ENCODE measurements around the gene TTC9C. TPM values are rescaled to one million over a fixed set of nuclear protein-coding genes. Genes with fewer than 3 reads are reported as not detected.

TTC9C gene
- total RNA-seq, 1 experiment from 2014 or later = 35.5 TPM

DNA sequence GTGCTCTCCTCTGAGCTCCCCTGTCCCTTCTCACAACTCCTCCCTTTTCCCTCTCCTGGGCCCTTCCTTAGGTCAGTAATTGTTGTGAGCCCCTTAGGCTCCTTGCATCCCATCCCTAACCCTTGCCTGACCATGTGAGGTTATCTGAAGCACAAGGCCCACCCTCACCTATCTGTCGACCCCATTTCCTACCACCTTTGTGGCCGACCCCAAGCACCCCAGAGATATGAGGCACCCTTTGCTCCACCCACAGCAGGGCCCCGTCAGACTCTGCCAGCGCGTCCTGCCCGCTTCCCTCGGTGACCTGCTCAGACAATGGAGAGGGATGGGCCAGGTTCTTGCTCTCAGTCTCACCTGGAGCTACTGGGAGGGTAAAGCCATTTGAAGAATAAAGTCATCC is 19.5 kb upstream of the TTC9C start:
- H3K27ac Mint-ChIP-seq (ENCODE audit: unreplicated experiment) = peak overlapping the region; percentile 82
- H3K36me3 Mint-ChIP-seq (ENCODE audit: insufficient read depth, unreplicated experiment) = peaks cover 86% of the 10 kb centered on the region
- H3K4me3 Mint-ChIP-seq (ENCODE audit: low read depth, unreplicated experiment) = peak overlapping the region; percentile 64
- TF ChIP-seq CTCF (IDR thresholded peaks at IDR 0.05; ENCODE audit: unreplicated experiment) = no peak
- no peak for DNase-seq
- H3K27me3 Mint-ChIP-seq (ENCODE audit: unreplicated experiment) = no peaks in the 10 kb centered on the region
- intact Hi-C loops (cut with micrococcal nuclease; ENCODE audit: unreplicated experiment) = no loop called here
- no peaks in the 10 kb centered on the region for H3K9me3 Mint-ChIP-seq (ENCODE audit: low read depth, unreplicated experiment)
- peaks cover 41% of the 10 kb centered on the region for H3K4me1 Mint-ChIP-seq (ENCODE audit: low read depth, unreplicated experiment)
- BruUV-seq (replicated peaks) = no TSS peak
- CTCF ChIA-PET = no interaction called here

DNA sequence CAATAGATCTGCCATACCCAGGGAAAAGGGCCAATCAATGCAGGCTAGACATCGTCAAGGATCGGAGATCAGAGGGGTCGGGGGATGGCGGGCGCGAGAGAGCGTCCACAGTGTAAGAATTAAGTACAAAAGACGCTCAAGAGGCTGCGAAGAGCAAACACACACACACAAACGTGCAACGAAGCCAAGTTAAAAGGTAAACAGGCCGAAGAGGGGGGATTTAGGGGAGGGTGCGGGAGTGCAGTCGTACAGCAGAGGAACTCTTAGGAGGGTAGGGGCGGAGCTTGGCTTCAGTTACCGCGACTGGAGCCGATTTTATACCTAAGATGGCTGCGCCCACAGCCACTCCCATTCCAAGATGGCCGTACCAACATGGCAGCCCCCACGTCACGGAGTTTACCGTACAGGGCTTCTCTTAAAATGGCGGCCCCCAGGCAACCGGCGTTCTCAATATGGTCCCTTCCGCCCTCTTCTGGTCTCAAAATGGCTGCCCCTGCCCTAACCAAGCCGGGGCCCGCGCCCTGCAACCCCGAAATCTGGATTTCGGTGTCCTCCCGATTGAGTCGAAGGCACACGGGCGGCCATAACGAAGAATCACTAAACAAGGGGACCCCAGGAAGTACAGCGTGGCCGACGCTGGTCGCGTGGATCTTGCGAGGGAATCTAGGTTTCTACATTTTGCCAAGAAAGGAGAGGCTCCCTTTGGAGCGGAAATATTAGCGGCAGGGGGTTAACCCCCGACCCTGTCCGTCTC is 18.9 kb upstream of the TTC9C start:
- Mint-ChIP-seq H3K4me3 (ENCODE audit: low read depth, unreplicated experiment) (peak overlapping the region; percentile 64), H3K9me3 (ENCODE audit: low read depth, unreplicated experiment) (no peaks in the 10 kb centered on the region), H3K27me3 (ENCODE audit: unreplicated experiment) (no peaks in the 10 kb centered on the region), H3K4me1 (ENCODE audit: low read depth, unreplicated experiment) (peaks cover 47% of the 10 kb centered on the region), H3K27ac (ENCODE audit: unreplicated experiment) (peak overlapping the region; percentile 82), H3K36me3 (ENCODE audit: insufficient read depth, unreplicated experiment) (peaks cover 93% of the 10 kb centered on the region)
- BruUV-seq (replicated peaks) = no TSS peak
- intact Hi-C loops (cut with micrococcal nuclease; ENCODE audit: unreplicated experiment) = no loop called here
- no peak for TF ChIP-seq CTCF (IDR thresholded peaks at IDR 0.05; ENCODE audit: unreplicated experiment)
- peak; percentile 72 for DNase-seq
- CTCF ChIA-PET = interaction anchor here (1.1 kb wide), 1 partner anchor 44 kb away, joined by 3 read pairs; the partner anchor contains the start of gene ZBTB3

DNA sequence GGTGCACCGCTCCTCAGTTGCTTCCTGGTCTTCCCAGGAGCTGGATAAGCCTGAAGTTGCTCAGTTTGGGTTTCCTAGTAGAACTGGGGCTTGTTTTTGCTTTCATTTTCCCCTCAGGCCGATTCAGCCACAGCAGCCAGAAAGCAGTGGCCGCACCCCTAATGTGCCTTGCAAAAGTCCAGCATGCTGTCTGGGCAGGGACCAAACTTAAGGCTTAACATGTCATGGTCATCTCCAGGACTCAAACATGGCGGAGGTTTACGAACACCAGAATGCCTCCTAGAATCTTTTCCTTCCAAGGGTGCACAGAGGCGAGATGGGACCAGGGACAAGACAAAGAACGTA is 18.3 kb upstream of the TTC9C start:
- peak overlapping the region; percentile 82 for H3K27ac Mint-ChIP-seq (ENCODE audit: unreplicated experiment)
- no peaks in the 10 kb centered on the region for H3K9me3 Mint-ChIP-seq (ENCODE audit: low read depth, unreplicated experiment)
- H3K36me3 Mint-ChIP-seq (ENCODE audit: insufficient read depth, unreplicated experiment) = peaks cover 98% of the 10 kb centered on the region
- H3K27me3 Mint-ChIP-seq (ENCODE audit: unreplicated experiment) = no peaks in the 10 kb centered on the region
- intact Hi-C loops (cut with micrococcal nuclease; ENCODE audit: unreplicated experiment) = no loop called here
- DNase-seq = no peak
- no TSS peak for BruUV-seq (replicated peaks)
- H3K4me3 Mint-ChIP-seq (ENCODE audit: low read depth, unreplicated experiment) = peak overlapping the region; percentile 64
- CTCF ChIA-PET = interaction anchor here (1.1 kb wide), 1 partner anchor 44 kb away, joined by 3 read pairs; the partner anchor contains the start of gene ZBTB3
- peaks cover 50% of the 10 kb centered on the region for H3K4me1 Mint-ChIP-seq (ENCODE audit: low read depth, unreplicated experiment)
- TF ChIP-seq CTCF (IDR thresholded peaks at IDR 0.05; ENCODE audit: unreplicated experiment) = no peak

DNA sequence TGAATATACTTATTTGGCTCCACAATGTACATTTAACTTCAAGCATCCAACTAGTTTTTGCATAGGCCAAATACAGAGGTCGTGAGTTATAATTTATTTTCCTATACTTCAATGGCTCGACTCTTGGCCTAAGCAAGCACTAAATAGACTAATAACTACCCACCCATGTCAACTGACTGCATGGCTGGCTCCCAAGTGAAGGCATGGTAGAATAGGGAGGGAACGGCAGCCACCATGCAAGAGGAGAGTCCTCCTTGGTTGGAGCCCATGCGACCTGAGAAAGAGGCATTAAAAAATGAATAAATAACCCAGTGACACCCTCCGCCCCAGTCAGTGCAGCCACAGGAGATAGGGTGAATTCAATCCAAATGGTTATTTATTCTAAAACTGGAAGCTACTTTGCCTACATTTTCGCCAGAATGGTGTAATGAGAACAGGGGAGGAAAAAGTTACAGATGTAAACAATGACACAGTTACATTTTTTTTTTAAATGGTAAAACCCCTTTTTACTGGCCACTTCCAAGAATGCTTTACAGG is 15.9 kb upstream of the TTC9C start:
- Mint-ChIP-seq H3K36me3 (ENCODE audit: insufficient read depth, unreplicated experiment) (peaks cover 98% of the 10 kb centered on the region), H3K27ac (ENCODE audit: unreplicated experiment) (peak overlapping the region; percentile 95), H3K9me3 (ENCODE audit: low read depth, unreplicated experiment) (no peaks in the 10 kb centered on the region), H3K27me3 (ENCODE audit: unreplicated experiment) (no peaks in the 10 kb centered on the region), H3K4me1 (ENCODE audit: low read depth, unreplicated experiment) (peaks cover 48% of the 10 kb centered on the region), H3K4me3 (ENCODE audit: low read depth, unreplicated experiment) (peak overlapping the region; percentile 19)
- TF ChIP-seq CTCF (IDR thresholded peaks at IDR 0.05; ENCODE audit: unreplicated experiment) = no peak
- intact Hi-C loops (cut with micrococcal nuclease; ENCODE audit: unreplicated experiment) = no loop called here
- CTCF ChIA-PET = no interaction called here
- no TSS peak for BruUV-seq (replicated peaks)
- DNase-seq = no peak
